Activated CD4-positive, alpha-beta T cell treated with anti-CD3 and anti-CD28 coated beads, Interleukin-2, amount 50 U/mL, for 16 hours (primary cell): ENCODE data around the gene DNAJC13.
"Not testable (repeated sequence)": the region's sequence is repeated elsewhere in the genome, so short reads cannot be mapped to it uniquely, and the experiment has no call there.

ENCODE experiments used
- DNase-seq: peaks from one replicate; pipeline ENCODE4 v3.0.0-alpha.2; 2020

DNAJC13 gene

GRCh38 chr3:132416807-132417694 is at the start of gene DNAJC13:
DNAJC13 (plus strand) TSS chr3:132417502; CDS start chr3:132434551, 17,049 bp downstream.
- DNase-seq = peak; percentile 93

- no peak for DNase-seq
Measured at GRCh38 chr3:132368515-132368914, 48.8 kb upstream of the DNAJC13 start.

- DNase-seq = no peak
Measured at GRCh38 chr3:132368962-132369361, 48.3 kb upstream of the DNAJC13 start.

- not testable (repeated sequence) for DNase-seq
Measured at GRCh38 chr3:132376945-132377354, 40.4 kb upstream of the DNAJC13 start.

GRCh38 chr3:132378048-132378762 is 39.1 kb upstream of the DNAJC13 start:
- no peak for DNase-seq

- DNase-seq = no peak
Measured at GRCh38 chr3:132378846-132379245, 38.5 kb upstream of the DNAJC13 start.

- no peak for DNase-seq
Measured at GRCh38 chr3:132380920-132381319, 36.4 kb upstream of the DNAJC13 start.

GRCh38 chr3:132381348-132381944 is 35.9 kb upstream of the DNAJC13 start:
- DNase-seq = no peak

GRCh38 chr3:132382267-132382666 is 35.0 kb upstream of the DNAJC13 start:
- no peak for DNase-seq

GRCh38 chr3:132382688-132383194 is 34.6 kb upstream of the DNAJC13 start:
- DNase-seq = no peak

- no peak for DNase-seq
Measured at GRCh38 chr3:132386259-132386658, 31.0 kb upstream of the DNAJC13 start.

- DNase-seq = not testable (repeated sequence)
Measured at GRCh38 chr3:132392675-132393074, 24.6 kb upstream of the DNAJC13 start.

- DNase-seq = no peak
Measured at GRCh38 chr3:132394320-132394719, 23.0 kb upstream of the DNAJC13 start.

- no peak for DNase-seq
Measured at GRCh38 chr3:132395126-132395525, 22.2 kb upstream of the DNAJC13 start.

GRCh38 chr3:132396255-132396654 is 21.0 kb upstream of the DNAJC13 start:
- no peak for DNase-seq

- not testable (repeated sequence) for DNase-seq
Measured at GRCh38 chr3:132396776-132397175, 20.5 kb upstream of the DNAJC13 start.

- DNase-seq = peak; percentile 45
Measured at GRCh38 chr3:132399054-132399929, 18.0 kb upstream of the DNAJC13 start.

- no peak for DNase-seq
Measured at GRCh38 chr3:132401255-132401654, 16.0 kb upstream of the DNAJC13 start.

- no peak for DNase-seq
Measured at GRCh38 chr3:132404276-132404675, 13.0 kb upstream of the DNAJC13 start.

GRCh38 chr3:132405188-132405587 is 12.1 kb upstream of the DNAJC13 start:
- no peak for DNase-seq

GRCh38 chr3:132405609-132406299 is 11.5 kb upstream of the DNAJC13 start:
- DNase-seq = no peak

- no peak for DNase-seq
Measured at GRCh38 chr3:132406587-132406986, 10.7 kb upstream of the DNAJC13 start.
